NCI-H2227 (cell line): ENCODE measurements around the gene CDC42EP3.

Experiments used
- DNase-seq: peaks from one replicate; lab custom pipeline; 2025; ENCODE audit not compliant: unreplicated experiment; lab: John Stamatoyannopoulos, UW

CDC42EP3 gene, protein sequence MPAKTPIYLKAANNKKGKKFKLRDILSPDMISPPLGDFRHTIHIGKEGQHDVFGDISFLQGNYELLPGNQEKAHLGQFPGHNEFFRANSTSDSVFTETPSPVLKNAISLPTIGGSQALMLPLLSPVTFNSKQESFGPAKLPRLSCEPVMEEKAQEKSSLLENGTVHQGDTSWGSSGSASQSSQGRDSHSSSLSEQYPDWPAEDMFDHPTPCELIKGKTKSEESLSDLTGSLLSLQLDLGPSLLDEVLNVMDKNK

DNA sequence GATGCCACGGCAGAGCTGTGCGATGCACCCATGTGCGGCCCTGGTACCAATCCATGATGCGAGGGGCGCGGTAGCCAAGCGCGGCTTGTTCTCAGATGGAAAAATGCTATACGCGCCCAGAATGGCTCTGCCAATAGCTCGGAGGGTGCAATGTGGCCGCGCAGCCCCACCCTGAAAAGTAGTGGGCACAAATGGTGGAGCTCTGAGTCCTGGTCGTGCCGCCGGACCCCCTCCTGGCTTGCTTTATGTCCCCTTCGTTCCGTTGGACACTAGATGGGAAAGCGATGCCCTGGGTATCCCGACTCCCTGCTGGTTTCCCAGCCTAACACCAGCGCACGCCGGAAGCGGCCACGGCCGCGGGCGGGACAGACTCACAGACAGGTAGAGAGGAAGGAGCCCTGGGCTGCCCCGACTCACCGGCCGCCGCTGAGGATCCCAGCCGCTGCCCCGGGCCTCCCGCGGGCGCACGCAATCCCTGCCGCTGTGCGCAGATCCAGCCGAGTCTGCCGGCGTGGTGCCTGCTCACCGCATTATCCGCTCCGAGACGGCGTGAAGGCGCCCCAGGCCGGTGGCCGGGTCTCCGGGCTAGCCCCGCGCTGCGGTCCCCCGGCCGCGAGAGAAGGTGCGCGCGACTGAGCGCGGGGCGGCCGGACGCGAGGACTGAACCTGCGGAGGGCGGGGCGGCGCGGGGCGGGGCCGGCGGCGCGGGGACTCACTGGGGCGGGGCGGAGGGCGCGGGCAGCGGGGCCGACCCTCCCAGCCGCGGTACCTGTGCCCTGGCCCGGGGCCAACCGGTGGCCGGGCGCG is at the start of gene CDC42EP3:
Gene CDC42EP3, minus strand, starts transcription at position 634 of the 807 bp plus-strand sequence. CDS start 25,055 bp downstream, outside the sequence.
- DNase-seq: peak; percentile 76

DNA sequence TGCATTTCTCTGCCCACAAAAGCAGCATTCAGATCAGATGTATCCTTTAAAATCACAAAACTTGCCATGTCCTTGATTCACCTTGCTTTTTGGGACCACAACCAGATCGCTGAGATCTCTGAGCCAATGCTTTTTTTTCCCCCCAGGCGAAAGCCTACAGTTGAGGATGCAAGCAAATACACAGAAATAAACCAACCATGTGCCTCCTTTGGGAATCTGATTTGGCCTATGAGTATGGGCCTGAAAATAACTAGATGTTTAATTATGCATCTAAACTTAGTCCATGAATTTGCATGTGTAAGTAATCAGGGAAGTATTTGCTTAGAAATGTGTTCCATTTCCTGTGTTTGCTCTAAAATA is 49.7 kb upstream of the CDC42EP3 start:
- DNase-seq: no peak

DNA sequence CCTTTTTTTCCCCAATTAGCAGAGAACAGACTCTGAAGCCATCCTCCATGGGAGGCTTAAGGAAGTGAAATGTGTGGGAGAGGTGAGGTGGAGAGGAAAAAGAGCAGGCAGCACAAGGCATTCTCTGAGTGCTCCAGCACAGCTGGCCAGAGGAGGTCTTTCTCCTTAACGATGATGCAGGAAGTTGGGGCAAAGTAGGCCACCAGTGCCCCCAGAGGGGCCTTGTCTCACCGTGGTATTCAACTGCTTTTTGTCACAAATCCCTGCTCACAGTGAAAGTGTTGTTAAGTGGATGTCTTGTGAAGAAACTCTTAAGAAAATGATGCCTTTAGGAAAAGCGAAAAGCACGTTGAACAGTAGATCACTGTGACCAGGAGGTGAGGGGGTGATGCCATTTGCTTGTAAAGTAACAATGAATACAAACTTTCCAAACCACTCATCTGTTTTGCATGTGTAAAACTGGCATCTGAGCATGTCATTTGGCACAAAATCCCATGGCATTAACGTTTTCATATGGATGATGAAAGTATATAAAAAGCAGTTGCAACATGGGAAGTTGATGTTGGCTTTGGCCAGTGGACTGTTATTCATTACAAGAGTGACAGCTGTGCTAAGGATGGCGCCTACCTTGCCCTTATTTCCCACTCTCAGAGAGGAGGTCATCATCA is 49.2 kb upstream of the CDC42EP3 start:
- DNase-seq: no peak

DNA sequence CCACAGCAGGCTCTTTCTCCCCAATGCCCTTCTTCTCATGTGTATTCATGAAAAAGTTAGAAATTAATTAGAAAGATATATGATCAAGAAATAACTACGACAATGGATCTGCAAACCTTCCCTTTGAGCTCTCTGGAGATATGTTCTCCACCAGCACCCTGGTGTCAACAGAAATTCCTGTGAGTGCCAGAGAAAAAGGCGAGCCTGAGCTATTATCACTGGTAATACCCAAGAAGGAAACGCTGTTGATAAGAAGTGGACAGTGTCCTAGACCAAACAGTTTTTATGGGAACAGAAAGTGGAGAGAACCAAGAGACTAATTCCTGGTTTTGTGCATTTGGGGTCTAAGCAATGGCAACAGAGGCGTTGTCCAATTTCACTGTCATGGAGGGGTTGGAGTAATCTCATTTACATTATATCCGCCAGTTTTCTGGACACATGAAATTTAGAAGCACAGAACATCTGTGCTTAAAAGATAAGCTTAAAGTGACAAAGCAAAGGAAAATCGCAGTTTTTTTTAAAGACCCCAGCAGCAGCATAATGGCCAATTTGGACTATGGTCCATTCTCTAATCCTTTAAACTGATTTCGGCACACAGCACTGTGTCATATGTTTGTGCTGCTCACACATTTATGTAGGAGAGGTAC is 47.2 kb upstream of the CDC42EP3 start:
- DNase-seq: no peak

DNA sequence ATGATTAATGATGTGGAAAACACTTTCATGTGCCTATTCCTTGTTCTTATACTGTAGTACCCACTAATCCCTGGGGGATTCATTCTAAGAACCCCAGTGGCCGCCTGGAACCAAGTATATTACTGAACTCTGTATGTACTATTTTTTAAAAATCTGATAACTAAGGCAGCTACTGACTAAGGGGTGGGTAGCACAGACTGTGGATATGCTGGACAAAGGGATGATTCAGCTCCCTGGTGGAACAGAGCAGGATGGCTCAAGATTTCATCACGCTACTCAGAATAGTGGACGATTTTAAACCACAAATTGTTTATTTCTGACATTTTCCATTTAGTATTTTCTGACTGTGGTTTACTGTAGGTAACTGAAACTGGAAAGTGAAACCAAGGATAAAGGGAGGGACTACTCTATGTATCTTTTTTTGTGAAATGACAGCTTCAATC is 41.8 kb upstream of the CDC42EP3 start:
- no peak for DNase-seq

DNA sequence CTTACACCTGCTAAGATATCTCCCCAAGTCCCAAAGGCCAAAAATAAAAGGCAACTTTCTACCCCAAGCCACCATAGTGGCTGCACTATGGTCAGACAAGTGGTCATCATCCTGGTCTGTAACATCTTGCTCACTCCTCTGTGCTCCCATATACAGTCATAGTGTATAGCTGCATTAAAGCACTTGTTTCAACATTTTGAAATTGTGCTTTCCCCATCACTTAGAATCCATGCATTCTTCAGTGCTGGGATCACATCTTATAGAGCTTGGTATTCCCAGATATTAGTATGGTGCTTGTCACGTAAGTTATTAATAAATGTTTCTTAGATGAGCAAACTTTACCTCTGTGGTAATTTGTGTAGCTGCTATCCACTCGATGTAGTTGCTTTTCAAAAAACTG is 40.4 kb upstream of the CDC42EP3 start:
- no peak for DNase-seq

DNA sequence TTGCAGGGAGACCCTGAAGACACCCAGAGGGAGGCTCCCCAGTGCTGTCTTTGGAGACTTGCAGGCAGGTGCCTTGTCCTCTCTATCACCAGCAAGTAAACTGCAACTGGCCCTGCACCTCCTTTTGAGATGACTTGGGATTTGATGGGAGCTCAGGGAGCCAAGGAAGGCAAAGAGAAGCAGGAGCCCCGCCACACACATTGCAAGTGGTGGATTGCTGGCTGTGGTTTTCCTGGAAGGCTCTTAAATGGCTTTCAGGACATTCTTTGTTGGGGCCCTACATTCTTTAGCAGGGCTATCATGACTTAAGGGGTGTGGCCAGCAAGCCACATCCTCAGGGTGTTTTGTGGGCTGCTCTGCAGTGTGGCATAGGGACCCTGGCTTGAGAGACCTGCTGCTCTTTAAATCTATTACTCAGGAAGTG is 39.9 kb upstream of the CDC42EP3 start:
- no peak for DNase-seq

DNA sequence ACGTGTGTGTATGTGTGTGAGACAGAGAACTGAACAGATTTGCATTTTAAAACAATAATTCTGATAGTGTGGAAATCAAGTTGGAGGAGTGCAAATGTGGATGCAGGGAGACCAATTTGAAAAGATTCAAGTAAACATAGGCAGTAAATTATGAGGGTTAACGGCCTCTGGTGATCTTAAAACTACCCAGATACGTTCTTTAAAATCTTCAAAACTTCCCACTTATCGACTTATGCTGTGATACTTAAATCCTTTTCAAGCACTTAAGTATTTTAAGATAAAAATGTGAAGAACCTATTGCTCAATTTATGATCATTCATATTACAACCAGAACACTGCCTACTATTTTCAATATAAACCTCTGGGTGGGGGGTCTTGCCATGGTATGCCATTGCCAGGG is 37.7 kb upstream of the CDC42EP3 start:
- DNase-seq: no peak

DNA sequence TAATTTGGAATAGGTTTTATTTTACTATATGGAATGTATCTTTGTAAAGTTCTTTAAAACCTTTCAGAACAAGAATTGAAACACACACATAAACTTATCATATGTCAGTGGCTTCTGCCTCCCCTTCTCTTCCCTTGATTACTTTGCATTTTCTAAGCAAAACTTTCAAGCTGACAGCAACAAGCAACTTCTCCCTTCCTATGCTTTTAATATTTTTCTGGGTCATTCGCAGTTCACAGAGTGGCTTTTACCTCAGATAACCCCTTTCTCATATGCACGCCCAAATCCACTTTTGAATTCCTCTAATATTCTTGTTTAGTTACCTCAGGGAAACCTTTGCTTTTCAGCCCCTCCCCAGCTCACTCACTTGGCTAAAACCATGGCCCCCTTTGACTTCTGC is 36.7 kb upstream of the CDC42EP3 start:
- no peak for DNase-seq

DNA sequence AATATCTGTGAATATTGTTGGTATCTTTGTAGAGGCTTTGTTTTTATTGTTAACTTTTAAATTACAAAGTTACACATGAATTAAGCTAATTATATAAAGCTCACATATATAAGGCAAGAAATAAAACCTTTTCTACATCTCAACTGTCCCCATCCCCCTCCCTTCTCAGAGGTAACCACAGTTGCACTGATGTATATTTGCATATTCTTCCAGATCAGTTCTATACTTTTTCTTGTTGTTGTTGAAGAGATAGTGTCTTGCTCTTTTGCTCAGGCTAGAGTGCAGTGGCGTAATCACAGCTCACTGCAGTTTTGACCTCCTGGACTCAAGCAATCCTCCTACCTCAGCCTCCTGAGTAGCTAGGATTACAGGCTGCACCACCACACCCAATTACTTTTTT is 36.0 kb upstream of the CDC42EP3 start:
- DNase-seq: no peak

DNA sequence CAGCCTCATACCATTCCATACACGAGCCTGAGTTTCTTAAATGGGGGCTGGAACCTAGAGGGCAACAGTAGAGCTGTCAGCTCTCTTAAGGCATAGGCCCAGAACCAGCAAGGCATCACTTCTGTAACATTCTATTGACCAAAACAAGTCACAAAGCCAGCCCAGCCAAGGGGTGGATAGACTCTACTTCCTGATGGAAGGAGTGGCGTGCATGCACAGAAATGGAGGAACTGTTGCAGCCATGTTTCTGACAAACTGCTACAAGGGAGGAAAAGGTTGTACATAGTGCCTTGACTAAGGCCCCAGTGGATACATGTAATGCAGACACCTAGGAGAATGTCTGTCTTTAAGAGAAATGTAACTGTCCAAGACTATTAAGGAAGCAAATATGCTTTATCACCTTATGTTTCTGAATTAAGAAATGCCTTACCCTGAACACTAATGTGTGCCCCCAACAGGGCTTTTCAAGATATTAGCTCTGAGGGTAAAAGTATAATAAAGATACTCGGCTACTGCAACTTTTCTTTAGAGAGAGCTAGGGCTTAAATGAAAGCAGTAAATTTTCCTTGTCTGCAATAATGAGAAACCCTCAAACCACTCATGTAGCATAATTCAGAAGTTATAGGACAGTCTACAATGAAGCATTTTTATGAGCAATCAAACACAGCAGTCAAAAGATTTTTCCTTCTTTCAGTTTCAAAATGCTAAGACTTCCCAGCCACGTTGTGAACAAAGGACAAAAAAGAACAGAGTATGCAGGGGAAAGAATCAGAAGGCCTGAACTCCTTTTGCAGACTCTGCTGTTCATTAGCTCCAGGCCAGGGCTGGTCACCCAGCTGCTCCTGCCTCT is 35.1 kb upstream of the CDC42EP3 start:
- DNase-seq: no peak

DNA sequence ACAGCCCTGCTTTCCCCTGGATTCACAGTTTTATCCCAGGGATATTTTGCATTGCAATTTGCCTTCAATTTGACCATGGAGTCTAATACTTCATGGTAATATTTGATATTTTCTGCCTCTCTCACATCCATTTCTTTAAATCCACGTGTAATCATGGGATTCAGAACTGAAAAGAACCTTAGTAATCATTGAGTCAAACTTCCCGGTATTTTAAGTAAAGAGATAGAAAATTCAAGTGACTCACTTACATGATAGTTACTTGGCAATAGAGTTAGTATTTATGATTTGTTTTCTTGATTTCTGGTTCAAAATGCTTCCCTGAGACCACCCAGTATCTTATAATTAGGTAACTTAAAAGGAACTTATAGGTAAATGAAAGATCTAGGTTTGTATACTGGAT is 33.7 kb upstream of the CDC42EP3 start:
- DNase-seq: no peak

DNA sequence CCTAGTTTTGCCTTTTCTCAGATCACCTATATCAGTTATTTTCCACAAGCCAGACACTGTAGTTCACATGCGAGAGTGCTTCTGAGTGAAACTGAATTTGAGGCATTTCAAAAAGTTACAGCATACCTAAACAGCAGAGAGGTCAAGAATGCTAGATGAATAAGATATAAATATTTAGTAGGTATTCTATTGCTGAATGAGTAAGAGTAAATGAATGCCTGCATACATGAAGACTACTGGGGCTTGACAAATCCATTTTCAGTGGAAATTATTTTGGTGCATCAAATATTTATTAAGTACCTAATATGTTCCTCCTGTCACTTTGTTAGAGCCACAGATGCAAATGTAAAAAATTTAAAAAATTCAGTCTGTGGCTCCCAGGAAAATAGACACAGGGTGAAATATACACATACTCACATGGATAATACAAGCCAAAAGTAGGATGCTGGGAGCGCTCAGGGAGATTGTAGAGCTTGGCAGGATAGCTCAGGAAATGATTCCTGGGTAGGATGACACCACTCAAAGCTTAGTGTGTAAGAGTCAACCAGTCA is 27.6 kb upstream of the CDC42EP3 start:
- no peak for DNase-seq

DNA sequence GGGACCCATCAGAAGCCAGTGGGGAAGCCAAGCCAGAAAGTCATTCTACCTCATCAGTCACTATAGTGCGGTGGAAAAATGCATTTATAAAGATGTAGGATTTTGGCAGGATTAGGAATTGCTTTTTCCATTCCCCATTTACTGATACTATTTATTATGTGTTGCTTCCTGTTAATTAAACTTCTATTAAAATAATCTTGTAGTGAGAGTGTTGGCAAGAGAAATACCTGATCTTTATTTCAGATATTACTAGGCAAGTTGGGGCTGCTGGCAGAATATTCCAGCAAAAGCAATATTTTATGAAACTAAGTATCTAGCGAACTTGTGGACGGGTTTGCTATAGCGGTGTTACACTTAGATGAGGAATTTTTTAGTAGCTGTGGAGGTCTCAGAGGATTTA is 23.9 kb upstream of the CDC42EP3 start:
- DNase-seq: no peak

DNA sequence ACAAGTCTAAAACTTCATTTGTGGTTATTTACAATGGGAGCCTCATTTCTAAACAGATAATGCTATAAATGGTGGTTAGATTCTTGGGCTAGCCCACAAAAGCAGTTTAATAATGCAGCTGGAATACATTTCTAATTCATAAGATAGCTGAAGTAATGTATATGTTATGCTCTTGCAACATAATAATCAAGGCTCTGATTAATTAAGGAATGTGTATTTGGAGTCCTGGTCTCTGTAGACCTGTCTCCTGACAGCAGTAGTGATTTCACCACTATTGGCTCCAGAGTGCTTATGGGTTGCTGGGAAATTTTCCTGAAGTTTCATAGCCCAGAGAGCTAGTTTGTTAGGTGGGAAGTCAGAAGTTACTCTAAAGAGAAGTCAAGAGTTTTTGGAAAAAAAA is 21.3 kb upstream of the CDC42EP3 start:
- no peak for DNase-seq

DNA sequence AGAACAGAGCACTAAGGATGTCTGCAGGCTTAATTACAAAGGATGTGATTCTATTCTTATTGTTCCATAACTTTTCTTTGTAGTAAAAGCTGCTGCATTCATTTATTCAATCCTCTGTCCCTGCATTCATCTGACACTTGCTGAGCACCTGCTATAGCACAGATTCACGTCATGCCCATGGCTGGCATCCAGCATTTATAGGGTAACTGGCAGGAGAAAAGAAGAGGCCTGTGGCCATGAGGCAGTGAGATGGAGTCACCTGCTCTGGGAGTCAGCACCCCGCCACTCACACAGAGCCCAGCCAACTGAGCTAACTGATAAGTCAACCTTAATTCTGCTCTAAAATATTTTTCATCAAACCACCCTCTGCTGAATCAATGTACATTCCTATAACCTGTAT is 18.3 kb upstream of the CDC42EP3 start:
- DNase-seq: no peak

DNA sequence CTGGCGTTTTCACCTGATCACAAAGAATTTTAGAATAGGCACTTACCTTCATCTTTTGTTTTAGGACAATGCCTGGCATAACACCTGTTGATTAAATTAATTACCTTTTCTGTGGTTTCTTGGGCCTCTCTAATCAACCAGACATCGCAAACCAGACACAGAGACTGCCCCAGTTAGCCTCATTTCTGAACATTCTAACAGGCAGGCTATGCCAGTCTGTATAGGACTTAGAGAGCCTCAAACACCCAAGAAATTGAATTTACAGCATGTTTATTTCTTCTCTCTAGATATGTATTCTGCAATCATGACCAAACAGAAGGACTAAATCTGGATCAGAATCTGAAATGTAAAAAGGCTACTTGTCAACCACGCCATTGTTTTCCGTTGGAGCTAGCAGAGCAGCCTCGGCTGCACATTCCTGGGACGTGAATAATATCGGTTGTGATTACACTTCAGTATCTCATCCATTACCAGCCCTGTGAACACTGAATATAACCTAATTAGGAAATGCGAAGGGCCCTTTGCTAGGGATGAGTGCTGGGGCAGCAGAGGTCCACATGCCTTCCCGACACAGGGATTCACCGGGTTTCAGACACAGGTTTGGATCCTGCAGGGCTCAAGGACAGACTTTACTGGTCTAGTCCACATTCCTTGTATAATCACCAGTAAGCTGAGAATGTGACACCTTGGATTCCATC is 17.5 kb upstream of the CDC42EP3 start:
- no peak for DNase-seq

DNA sequence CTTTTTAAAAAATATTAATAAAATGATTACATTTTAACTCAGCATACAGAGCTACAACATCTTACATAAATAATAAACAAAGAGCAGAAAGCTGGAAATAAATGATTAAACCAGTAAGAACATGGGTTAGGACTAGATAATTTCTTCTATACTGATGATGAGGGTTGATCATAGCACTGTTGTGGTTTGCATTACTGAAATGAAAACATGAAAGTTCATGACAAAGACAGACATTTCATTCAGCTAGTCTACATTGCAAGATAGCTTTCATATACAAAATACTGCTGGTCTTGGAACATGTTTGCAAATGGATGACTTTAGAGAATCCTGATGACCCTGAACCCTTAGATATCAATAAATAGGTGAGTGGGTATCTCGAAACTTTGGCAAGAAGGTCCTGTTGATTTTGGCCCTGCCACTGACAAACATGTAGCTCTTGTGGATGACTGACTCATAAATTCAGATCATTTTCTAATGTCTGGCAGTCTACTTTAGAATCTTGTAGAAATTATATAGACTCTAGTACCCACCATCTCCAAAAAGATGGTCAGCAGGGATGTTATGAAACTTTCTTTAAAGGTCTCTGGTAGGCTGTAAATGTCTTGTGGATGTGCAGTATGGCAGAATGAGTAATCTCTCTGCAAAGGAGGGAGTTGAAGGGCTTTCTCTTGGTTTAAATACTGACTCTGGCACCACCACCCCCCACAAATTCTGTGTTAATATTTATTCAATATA is 15.5 kb upstream of the CDC42EP3 start:
- DNase-seq: no peak

DNA sequence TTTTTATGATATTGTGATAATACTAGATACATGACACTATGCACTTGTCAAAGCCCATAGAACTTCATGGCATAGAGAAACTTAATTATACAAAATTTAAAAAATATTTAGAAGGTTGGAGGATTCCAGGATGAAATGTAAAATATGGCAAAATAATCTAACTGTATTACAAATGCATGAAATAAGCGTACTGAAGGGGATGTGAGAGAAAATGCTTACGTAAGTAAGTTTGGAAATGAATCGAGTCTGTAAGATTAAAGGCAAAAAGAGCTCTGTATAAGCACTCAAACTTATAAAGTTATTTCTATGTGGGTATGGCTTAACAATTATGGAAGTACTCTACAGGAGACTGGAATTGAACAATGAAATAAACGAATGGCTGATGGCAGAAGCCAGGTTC is 13.4 kb upstream of the CDC42EP3 start:
- no peak for DNase-seq
